SK-N-SH (cell line): ENCODE measurements around the gene TMEM114. TPM values are rescaled to one million over a fixed set of nuclear protein-coding genes. Genes with fewer than 3 reads are reported as not detected.

Experiments used
- CTCF ChIA-PET: fragments of 300-600, 350-600 bp; formaldehyde crosslinking; extraction: SDS; loops from one replicate; lab custom pipeline; 2021; lab: Yijun Ruan, JAX
- POLR2A ChIA-PET: fragments of 350-600 bp; sonication (Branson Sonifier 250); formaldehyde crosslinking; extraction: SDS; loops from one replicate; lab custom pipeline; 2020; ENCODE audit warnings: antibody characterized with exemption, inconsistent platforms; lab: Yijun Ruan, JAX
- DNase-seq: peaks from one replicate; pipeline ENCODE4 v3.0.0; 2012
- H2AFZ ChIP-seq: fragments of 200-600 bp; sonication (generic); 2 replicates; pipeline ENCODE4 v1.8.1; 2016; ENCODE audit warnings: antibody characterized with exemption, mild to moderate bottlenecking, low read depth
- H3F3A ChIP-seq: fragments of 200-600 bp; sonication (generic); replicated peaks from 2 replicates; pipeline ENCODE3; 2016; ENCODE audit warnings: antibody characterized with exemption, mild to moderate bottlenecking; ENCODE audit not compliant: insufficient read depth
- H3K27ac ChIP-seq, 2 experiments: fragments of 200-500 bp in 1 of 2; fragments of 200-600 bp in 1 of 2; sonication (Bioruptor generic) in 1 of 2; sonication (generic), shearing (Covaris generic) in 1 of 2; 2 replicates each; pipeline versions ENCODE4 v1.5.1 to v1.6.1; 2014 to 2016; ENCODE audit warnings: low read depth in 2 of 2, inconsistent platforms in 1 of 2, low read length in 1 of 2, mild to moderate bottlenecking in 1 of 2, mixed read lengths in 1 of 2
- H3K27me3 ChIP-seq: fragments of 200-600 bp; sonication (generic), shearing (Covaris generic); 2 replicates; pipeline ENCODE4 v1.6.1; 2016; ENCODE audit warnings: mixed run types; ENCODE audit not compliant: insufficient read depth
- H3K36me3 ChIP-seq, 2 experiments: fragments of 200-500 bp in 1 of 2; fragments of 200-600 bp in 1 of 2; sonication (Bioruptor generic) in 1 of 2; sonication (generic) in 1 of 2; replicated peaks in 1 of 2; 2 replicates each; pipeline versions ENCODE3 to v1.5.1; 2014 to 2016; ENCODE audit warnings: low read length in 1 of 2, mild to moderate bottlenecking in 1 of 2; ENCODE audit not compliant: insufficient read depth in 2 of 2, control insufficient read depth in 1 of 2
- H3K4me1 ChIP-seq, 2 experiments: fragments of 200-500 bp in 1 of 2; fragments of 200-600 bp in 1 of 2; sonication (Bioruptor generic) in 1 of 2; sonication (generic), shearing (Covaris generic) in 1 of 2; 2 replicates each; pipeline versions ENCODE4 v1.5.1 to v1.6.1; 2014 to 2016; ENCODE audit warnings: low read depth in 1 of 2, low read length in 1 of 2, mixed run types in 1 of 2; ENCODE audit not compliant: insufficient read depth in 2 of 2, control insufficient read depth in 1 of 2
- H3K4me2 ChIP-seq: fragments of 200-600 bp; sonication (generic), shearing (Covaris generic); 2 replicates; pipeline ENCODE4 v1.6.1; 2017; ENCODE audit warnings: mixed run types
- H3K4me3 ChIP-seq, 2 experiments: fragments of 200-500 bp in 1 of 2; fragments of 200-600 bp in 1 of 2; sonication (Bioruptor generic) in 1 of 2; sonication (generic), shearing (Covaris generic) in 1 of 2; 2 replicates each; pipeline versions ENCODE4 v1.5.1 to v1.8.1; 2014 to 2016; ENCODE audit warnings: low read depth in 2 of 2, inconsistent platforms in 1 of 2, low read length in 1 of 2, mild to moderate bottlenecking in 1 of 2, mixed read lengths in 1 of 2, moderate library complexity in 1 of 2
- H3K79me2 ChIP-seq: fragments of 200-600 bp; sonication (generic); 2 replicates; pipeline ENCODE4 v1.8.1; 2017; ENCODE audit warnings: mild to moderate bottlenecking; ENCODE audit not compliant: insufficient read depth
- H3K9ac ChIP-seq: fragments of 200-600 bp; sonication (generic); 2 replicates; pipeline ENCODE4 v1.6.1; 2017; ENCODE audit warnings: mixed run types
- H3K9me2 ChIP-seq: fragments of 200-600 bp; sonication (generic); 2 replicates; pipeline ENCODE4 v1.6.1; 2017; ENCODE audit warnings: mixed run types
- H3K9me3 ChIP-seq: fragments of 200-600 bp; sonication (generic); 2 replicates; pipeline ENCODE4 v1.6.1; 2017; ENCODE audit warnings: mixed run types, mild to moderate bottlenecking, moderate library complexity
- H4K20me1 ChIP-seq: fragments of 200-600 bp; sonication (generic); 2 replicates; pipeline ENCODE4 v1.6.1; 2017; ENCODE audit warnings: mild to moderate bottlenecking, mixed run types; ENCODE audit not compliant: insufficient read depth
- EP300 ChIP-seq, 2 experiments: IDR thresholded peaks; 2 replicates each; pipeline versions ENCODE4 v1.4.0 to v1.6.1; 2012; ENCODE audit warnings: borderline replicate concordance in 1 of 2, low read depth in 1 of 2, low read length in 1 of 2
- FOXM1 ChIP-seq: IDR thresholded peaks from 2 replicates; pipeline ENCODE4 v1.4.0; 2012; ENCODE audit warnings: low read depth, mild to moderate bottlenecking
- GABPA ChIP-seq: IDR thresholded peaks from 2 replicates; pipeline ENCODE4 v1.4.0; 2012; ENCODE audit warnings: low read depth, mild to moderate bottlenecking
- JUND ChIP-seq: IDR thresholded peaks from 2 replicates; pipeline ENCODE4 v1.4.0; 2012
- MEF2A ChIP-seq: IDR thresholded peaks from 2 replicates; pipeline ENCODE4 v1.4.0; 2012; ENCODE audit warnings: low read depth, borderline replicate concordance
- MXI1 ChIP-seq: IDR thresholded peaks from 2 replicates; pipeline ENCODE4 v1.6.1; 2012; ENCODE audit warnings: mild to moderate bottlenecking, low read depth, low read length, improper control_type of control experiment
- NRF1 ChIP-seq: IDR thresholded peaks from 2 replicates; pipeline ENCODE4 v1.6.1; 2012; ENCODE audit warnings: low read depth, mild to moderate bottlenecking, low read length
- RFX5 ChIP-seq: IDR thresholded peaks from 2 replicates; pipeline ENCODE4 v1.6.1; 2012; ENCODE audit warnings: mild to moderate bottlenecking, improper control_type of control experiment, low read length
- RXRA ChIP-seq: IDR thresholded peaks from 2 replicates; pipeline ENCODE4 v1.4.0; 2012; ENCODE audit warnings: low read depth, mild to moderate bottlenecking, borderline replicate concordance
- SIN3A ChIP-seq: IDR thresholded peaks from 2 replicates; pipeline ENCODE4 v1.6.1; 2012; ENCODE audit warnings: low read depth, mild to moderate bottlenecking, low read length, moderate library complexity, borderline replicate concordance
- SMC3 ChIP-seq: IDR thresholded peaks from 2 replicates; pipeline ENCODE4 v1.6.1; 2012; ENCODE audit warnings: low read depth, low read length, improper control_type of control experiment
- TAF1 ChIP-seq: IDR thresholded peaks from 2 replicates; pipeline ENCODE4 v1.6.1; 2012; ENCODE audit warnings: low read depth, mild to moderate bottlenecking, low read length, moderate library complexity, borderline replicate concordance
- YY1 ChIP-seq: IDR thresholded peaks from 2 replicates; pipeline ENCODE4 v1.4.0; 2012; ENCODE audit warnings: low read depth, mild to moderate bottlenecking
- whole genome bisulfite sequencing: methylation state at CpG from one replicate; pipeline ENCODE4 v1.1.6; 2017; ENCODE audit warnings: low lambda C conversion rate; 5-methylcytosine and 5-hydroxymethylcytosine counted together
- polyA plus RNA-seq, 3 experiments: library from polyadenylated mRNA; depleted of rRNA; stranded (reverse); fragments of >200 nt; gene quantifications; 2 replicates each; pipeline ENCODE4 v1.2.3, GENCODE V29; 2012
- TF ChIP-seq, protein P1 (sequence below): fragments of 150-350 bp; IDR thresholded peaks from 2 replicates; pipeline ENCODE4 v1.6.1; 2017; ENCODE audit warnings: antibody characterized with exemption, low read length, low read depth, borderline replicate concordance
- TF ChIP-seq, protein P2 (sequence below): fragments of 200-600 bp; sonication (generic); IDR thresholded peaks from 2 replicates; pipeline ENCODE4 v1.6.1; 2017; ENCODE audit warnings: antibody characterized with exemption, mild to moderate bottlenecking, moderate library complexity
- TF ChIP-seq, protein P3 (sequence below): IDR thresholded peaks from 2 replicates; pipeline ENCODE4 v1.6.1; 2012; ENCODE audit warnings: mild to moderate bottlenecking, low read depth, low read length, moderate library complexity
- TF ChIP-seq, protein P4 (sequence below): IDR thresholded peaks from 2 replicates; pipeline ENCODE4 v1.4.0; 2012; ENCODE audit warnings: low read depth, borderline replicate concordance

TMEM114 gene
- polyA plus RNA-seq, 1 of the 3 experiments (the other 2 are of a cell fraction): not detected

DNA sequence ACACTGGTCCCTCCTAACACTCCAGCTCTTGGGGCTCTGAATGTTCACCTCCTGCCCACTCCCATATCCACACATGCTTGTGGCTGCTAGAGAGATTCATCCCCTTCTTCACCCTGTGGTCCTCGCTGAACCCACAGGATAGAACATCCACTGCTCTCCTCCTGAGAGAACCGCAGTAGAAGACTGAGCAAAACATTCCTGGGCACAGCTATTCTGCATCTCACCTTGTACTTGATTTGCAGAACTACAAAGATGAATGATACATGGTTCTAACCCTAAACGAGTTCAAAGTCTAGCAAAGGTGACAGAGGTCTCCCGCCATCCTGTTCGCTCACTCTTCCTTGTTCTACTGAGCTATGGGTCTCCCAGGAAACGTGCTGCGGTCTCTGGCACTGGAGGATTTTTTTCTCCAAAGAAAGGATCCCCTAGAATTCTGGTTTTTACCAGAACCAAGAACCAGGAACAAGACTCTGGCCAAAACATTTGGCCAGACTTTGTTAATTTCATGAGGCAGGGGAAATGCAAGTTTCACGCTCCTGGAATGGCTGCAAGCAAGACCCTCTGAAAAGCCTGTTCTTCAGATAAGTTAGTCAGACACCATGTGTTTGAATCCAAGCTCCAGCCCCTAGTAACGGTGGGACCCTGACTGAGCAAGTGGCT is 39.5 kb downstream of the TMEM114 start:
- Histone ChIP-seq H3K9me2 (no peaks in the 10 kb centered on the region), H3K79me2 (no peaks in the 10 kb centered on the region), H3F3A (no peaks in the 10 kb centered on the region), H3K36me3 (no peaks in the 10 kb centered on the region), H3K27ac (no peak overlapping the region), H3K4me1 (no peaks in the 10 kb centered on the region), H4K20me1 (no peaks in the 10 kb centered on the region), H3K4me2 (no peak overlapping the region), H2AFZ (no peak overlapping the region), H3K9ac (no peak overlapping the region), H3K9me3 (no peaks in the 10 kb centered on the region), H3K27me3 (no peaks in the 10 kb centered on the region), H3K4me3 (no peak overlapping the region)
- POLR2A ChIA-PET: no interaction called here
- CTCF ChIA-PET: no interaction called here
- no peak for DNase-seq
- WGBS: 30% methylated on average over 9 of the region's 9 CpGs
- no peak for TF ChIP-seq YY1
- TF ChIP-seq SIN3A: no peak
- TF ChIP-seq FOXM1: no peak

DNA sequence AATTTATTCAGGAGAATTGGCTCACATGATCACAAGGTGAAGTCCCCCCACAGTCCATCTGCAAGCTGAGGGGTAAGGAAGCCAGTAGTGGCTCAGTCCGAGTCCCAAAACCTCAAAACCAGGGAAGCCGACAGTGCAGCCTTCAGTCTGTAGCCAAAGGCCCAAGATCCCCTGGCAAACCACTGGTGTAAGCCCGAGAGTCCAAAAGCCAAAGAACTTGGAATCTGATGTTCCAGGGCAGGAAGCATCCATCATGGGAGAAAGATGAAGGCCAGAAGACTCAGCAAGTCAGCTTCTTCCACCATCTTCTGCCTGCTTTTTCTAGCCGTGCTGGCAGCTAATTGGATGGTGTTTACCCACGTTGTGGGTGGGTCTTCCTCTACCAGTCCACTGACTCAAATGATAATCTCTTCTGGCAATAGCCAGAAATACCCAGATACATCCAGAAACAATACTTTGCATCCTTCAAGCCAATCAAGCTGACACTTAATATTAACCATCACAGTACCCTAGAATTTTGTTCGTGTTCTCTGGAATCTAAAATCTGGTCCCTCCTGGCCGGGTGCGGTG is 40.4 kb downstream of the TMEM114 start:
- Histone ChIP-seq H2AFZ (no peak overlapping the region), H3K9ac (no peak overlapping the region), H3K4me3 (no peak overlapping the region), H3K36me3 (no peaks in the 10 kb centered on the region), H3F3A (no peaks in the 10 kb centered on the region), H3K4me2 (no peak overlapping the region), H3K79me2 (no peaks in the 10 kb centered on the region), H3K4me1 (no peaks in the 10 kb centered on the region), H4K20me1 (no peaks in the 10 kb centered on the region), H3K9me3 (no peaks in the 10 kb centered on the region), H3K27me3 (no peaks in the 10 kb centered on the region), H3K9me2 (no peaks in the 10 kb centered on the region), H3K27ac (no peak overlapping the region)
- no peak for DNase-seq
- POLR2A ChIA-PET: no interaction called here
- 16% methylated on average over 7 of the region's 8 CpGs for WGBS
- TF ChIP-seq RFX5 (no peak), JUND (no peak), RXRA (no peak), GABPA (no peak), NRF1 (no peak), SMC3 (no peak), EP300 (IDR thresholded peaks at IDR 0.05; ENCODE audit: borderline replicate concordance in 1 of 2, low read depth in 1 of 2, low read length in 1 of 2) (no peak), TAF1 (no peak), SIN3A (no peak), MXI1 (no peak), MEF2A (no peak)
- TF ChIP-seq, protein P1, sequence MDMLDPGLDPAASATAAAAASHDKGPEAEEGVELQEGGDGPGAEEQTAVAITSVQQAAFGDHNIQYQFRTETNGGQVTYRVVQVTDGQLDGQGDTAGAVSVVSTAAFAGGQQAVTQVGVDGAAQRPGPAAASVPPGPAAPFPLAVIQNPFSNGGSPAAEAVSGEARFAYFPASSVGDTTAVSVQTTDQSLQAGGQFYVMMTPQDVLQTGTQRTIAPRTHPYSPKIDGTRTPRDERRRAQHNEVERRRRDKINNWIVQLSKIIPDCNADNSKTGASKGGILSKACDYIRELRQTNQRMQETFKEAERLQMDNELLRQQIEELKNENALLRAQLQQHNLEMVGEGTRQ: no peak
- TF ChIP-seq, protein P2, sequence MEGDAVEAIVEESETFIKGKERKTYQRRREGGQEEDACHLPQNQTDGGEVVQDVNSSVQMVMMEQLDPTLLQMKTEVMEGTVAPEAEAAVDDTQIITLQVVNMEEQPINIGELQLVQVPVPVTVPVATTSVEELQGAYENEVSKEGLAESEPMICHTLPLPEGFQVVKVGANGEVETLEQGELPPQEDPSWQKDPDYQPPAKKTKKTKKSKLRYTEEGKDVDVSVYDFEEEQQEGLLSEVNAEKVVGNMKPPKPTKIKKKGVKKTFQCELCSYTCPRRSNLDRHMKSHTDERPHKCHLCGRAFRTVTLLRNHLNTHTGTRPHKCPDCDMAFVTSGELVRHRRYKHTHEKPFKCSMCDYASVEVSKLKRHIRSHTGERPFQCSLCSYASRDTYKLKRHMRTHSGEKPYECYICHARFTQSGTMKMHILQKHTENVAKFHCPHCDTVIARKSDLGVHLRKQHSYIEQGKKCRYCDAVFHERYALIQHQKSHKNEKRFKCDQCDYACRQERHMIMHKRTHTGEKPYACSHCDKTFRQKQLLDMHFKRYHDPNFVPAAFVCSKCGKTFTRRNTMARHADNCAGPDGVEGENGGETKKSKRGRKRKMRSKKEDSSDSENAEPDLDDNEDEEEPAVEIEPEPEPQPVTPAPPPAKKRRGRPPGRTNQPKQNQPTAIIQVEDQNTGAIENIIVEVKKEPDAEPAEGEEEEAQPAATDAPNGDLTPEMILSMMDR: no peak
- TF ChIP-seq, protein P3, sequence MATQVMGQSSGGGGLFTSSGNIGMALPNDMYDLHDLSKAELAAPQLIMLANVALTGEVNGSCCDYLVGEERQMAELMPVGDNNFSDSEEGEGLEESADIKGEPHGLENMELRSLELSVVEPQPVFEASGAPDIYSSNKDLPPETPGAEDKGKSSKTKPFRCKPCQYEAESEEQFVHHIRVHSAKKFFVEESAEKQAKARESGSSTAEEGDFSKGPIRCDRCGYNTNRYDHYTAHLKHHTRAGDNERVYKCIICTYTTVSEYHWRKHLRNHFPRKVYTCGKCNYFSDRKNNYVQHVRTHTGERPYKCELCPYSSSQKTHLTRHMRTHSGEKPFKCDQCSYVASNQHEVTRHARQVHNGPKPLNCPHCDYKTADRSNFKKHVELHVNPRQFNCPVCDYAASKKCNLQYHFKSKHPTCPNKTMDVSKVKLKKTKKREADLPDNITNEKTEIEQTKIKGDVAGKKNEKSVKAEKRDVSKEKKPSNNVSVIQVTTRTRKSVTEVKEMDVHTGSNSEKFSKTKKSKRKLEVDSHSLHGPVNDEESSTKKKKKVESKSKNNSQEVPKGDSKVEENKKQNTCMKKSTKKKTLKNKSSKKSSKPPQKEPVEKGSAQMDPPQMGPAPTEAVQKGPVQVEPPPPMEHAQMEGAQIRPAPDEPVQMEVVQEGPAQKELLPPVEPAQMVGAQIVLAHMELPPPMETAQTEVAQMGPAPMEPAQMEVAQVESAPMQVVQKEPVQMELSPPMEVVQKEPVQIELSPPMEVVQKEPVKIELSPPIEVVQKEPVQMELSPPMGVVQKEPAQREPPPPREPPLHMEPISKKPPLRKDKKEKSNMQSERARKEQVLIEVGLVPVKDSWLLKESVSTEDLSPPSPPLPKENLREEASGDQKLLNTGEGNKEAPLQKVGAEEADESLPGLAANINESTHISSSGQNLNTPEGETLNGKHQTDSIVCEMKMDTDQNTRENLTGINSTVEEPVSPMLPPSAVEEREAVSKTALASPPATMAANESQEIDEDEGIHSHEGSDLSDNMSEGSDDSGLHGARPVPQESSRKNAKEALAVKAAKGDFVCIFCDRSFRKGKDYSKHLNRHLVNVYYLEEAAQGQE: no peak
- TF ChIP-seq, protein P4, sequence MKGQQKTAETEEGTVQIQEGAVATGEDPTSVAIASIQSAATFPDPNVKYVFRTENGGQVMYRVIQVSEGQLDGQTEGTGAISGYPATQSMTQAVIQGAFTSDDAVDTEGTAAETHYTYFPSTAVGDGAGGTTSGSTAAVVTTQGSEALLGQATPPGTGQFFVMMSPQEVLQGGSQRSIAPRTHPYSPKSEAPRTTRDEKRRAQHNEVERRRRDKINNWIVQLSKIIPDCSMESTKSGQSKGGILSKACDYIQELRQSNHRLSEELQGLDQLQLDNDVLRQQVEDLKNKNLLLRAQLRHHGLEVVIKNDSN: no peak
- CTCF ChIA-PET: no interaction called here
